Body of pancreas (tissue), 4 donors: ENCODE results near the gene ATP2B2. TPM values are rescaled to one million over a fixed set of nuclear protein-coding genes. Genes with fewer than 3 reads are reported as not detected.

Experiments
- ATAC-seq: fragments of 150-250 bp; one replicate; pipeline ENCODE4 v1.9.1; 2016
- DNase-seq, 4 donors: peaks; one replicate each; pipeline ENCODE4 v3.0.0-alpha.2; 2019
- H3K27ac ChIP-seq, 4 donors: fragments of 200-600 bp; sonication (generic); 1 replicate in 3 of 4; 2 replicates in 1 of 4; pipeline versions ENCODE4 v1.5.1 to v1.6.1; 2016 to 2019; ENCODE audit warnings: mild to moderate bottlenecking in 1 of 4, mixed read lengths in 1 of 4, moderate library complexity in 1 of 4
- H3K27me3 ChIP-seq, 2 donors: fragments of 200-600 bp; sonication (generic); one replicate each; pipeline ENCODE4 v1.6.0; 2016; ENCODE audit warnings: mild to moderate bottlenecking in 1 of 2
- H3K36me3 ChIP-seq, 2 donors: fragments of 200-600 bp; sonication (generic); replicated peaks in 1 of 2; 2 replicates each; pipeline ENCODE4 v1.5.1; 2016; ENCODE audit warnings: low read depth in 2 of 2; ENCODE audit not compliant: insufficient read depth in 1 of 2
- H3K4me1 ChIP-seq: fragments of 200-600 bp; sonication (generic); one replicate; pipeline ENCODE4 v1.6.0; 2016
- H3K4me3 ChIP-seq, 2 donors: fragments of 200-600 bp; sonication (generic); 1 replicate in 1 of 2; 2 replicates in 1 of 2; pipeline ENCODE4 v1.5.1; 2016 to 2019
- H3K9me3 ChIP-seq, 3 donors: fragments of 200-600 bp; sonication (generic); 1 replicate in 2 of 3; 2 replicates in 1 of 3; pipeline ENCODE4 v1.5.1; 2016
- POLR2A ChIP-seq, 3 donors: fragments of 450-650 bp; IDR thresholded peaks; one replicate each; pipeline ENCODE4 v1.6.1; 2016; ENCODE audit warnings: antibody characterized with exemption in 3 of 3, mild to moderate bottlenecking in 2 of 3
- WGBS, 2 donors: methylation state at CpG; one replicate each; pipeline ENCODE4 v1.1.5; 2017; 5-methylcytosine and 5-hydroxymethylcytosine counted together
- intact Hi-C: fragments of 100-400 bp; cut with DNase I; formaldehyde crosslinking; loops from one replicate; pipeline ENCODE4 v1.15.1; 2023
- total RNA-seq, 2 donors: library from RNA; depleted of rRNA; stranded (reverse); fragments of >200 nt; gene quantifications; one replicate each; pipeline ENCODE4 v1.1.0, GENCODE V29; 2016
- TF ChIP-seq, protein P1 (sequence below), 7 experiments: fragments of 450-650 bp in 4 of 7; fragments of 200-600 bp in 3 of 7; sonication (generic) in 3 of 7; IDR thresholded peaks; one replicate each; pipeline ENCODE4 v1.5.1; 2016 to 2019; ENCODE audit warnings: antibody characterized with exemption in 7 of 7

ATP2B2 gene
- total RNA-seq, 2 donors from 2014 or later: 0.52 TPM; not detected in 1

DNA sequence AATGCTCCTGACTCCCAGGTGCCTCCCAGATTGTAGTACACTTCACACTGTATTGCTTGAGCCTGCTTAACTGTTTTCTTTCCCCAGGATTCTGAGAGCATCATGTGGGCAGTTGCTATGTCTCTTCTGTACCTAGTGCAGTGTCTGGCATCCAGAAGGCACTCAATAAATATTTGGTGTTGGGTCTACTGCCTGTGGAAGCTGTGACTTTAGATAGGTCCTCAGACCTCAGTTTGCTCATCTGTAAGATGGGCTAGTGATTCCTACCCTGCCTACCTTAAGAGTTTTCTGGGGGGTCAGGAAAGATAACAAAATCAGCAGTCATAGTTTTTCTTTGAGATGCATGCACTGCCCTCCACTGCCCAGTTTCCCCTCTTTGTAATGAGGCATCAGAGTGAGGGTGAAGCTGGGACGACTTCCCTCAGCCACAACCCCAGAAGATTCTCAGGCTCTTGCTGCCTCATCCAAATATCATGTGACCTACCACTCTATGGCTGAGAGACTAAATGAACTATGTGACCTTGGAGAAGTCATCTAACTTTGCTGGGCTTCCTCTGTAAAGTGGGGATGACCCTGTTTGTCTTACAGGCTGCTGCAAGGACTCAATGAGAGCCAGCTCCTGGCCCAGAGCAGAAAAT, 50.4 kb downstream of the ATP2B2 start:
- no peaks in the 10 kb centered on the region for H3K9me3 ChIP-seq
- H3K27ac ChIP-seq: no peak overlapping the region
- DNase-seq (no peak), ATAC-seq (no peak)
- H3K4me1 ChIP-seq: no peaks in the 10 kb centered on the region
- TF ChIP-seq POLR2A (IDR thresholded peaks at IDR 0.05): no peak
- TF ChIP-seq, protein P1, sequence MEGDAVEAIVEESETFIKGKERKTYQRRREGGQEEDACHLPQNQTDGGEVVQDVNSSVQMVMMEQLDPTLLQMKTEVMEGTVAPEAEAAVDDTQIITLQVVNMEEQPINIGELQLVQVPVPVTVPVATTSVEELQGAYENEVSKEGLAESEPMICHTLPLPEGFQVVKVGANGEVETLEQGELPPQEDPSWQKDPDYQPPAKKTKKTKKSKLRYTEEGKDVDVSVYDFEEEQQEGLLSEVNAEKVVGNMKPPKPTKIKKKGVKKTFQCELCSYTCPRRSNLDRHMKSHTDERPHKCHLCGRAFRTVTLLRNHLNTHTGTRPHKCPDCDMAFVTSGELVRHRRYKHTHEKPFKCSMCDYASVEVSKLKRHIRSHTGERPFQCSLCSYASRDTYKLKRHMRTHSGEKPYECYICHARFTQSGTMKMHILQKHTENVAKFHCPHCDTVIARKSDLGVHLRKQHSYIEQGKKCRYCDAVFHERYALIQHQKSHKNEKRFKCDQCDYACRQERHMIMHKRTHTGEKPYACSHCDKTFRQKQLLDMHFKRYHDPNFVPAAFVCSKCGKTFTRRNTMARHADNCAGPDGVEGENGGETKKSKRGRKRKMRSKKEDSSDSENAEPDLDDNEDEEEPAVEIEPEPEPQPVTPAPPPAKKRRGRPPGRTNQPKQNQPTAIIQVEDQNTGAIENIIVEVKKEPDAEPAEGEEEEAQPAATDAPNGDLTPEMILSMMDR (IDR thresholded peaks at IDR 0.05): no peak
- intact Hi-C loops: no loop called here
- no peaks in the 10 kb centered on the region for H3K36me3 ChIP-seq
- H3K27me3 ChIP-seq: no peaks in the 10 kb centered on the region
- no peak overlapping the region for H3K4me3 ChIP-seq
- WGBS, 2 donors: 0 to 21% methylated on average over 1 of the region's 1 CpG

DNA sequence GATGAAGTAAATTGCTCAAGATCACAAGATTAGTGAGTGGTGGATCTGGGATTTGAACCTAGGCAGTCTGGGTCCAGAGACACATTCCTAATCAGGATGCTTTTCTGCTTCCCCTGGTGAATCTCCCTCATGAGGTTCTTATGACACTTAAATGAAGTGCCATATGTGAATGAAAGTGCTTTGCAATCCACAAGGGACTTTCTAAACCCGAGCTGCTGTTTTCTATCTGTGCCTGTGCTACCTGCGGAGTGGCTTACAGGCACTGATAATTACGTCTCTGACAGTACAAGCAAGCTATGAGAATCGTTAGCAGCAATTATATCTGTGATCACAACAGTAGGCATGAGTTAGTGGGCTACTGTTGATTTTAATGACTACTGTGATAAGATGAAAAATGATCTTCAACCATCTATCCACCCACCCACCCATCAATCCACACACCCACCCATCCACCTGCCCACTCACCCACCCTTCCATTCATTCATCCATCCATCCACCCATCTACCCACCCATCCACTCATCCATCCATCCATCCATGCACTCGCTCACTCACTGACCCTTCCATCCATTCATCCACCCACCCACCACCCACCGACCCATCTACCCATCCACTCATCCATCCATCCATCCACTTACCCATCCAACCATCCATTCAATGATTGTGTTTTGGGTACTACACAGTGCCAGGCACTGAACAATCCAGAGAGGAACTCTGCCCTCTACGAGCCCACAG, 51.8 kb downstream of the ATP2B2 start:
- Histone ChIP-seq H3K36me3 (no peaks in the 10 kb centered on the region), H3K27ac (no peak overlapping the region), H3K4me3 (no peak overlapping the region), H3K9me3 (no peaks in the 10 kb centered on the region), H3K4me1 (no peaks in the 10 kb centered on the region), H3K27me3 (no peaks in the 10 kb centered on the region)
- DNase-seq (no peak), ATAC-seq (no peak)
- intact Hi-C loops: no loop called here
- 42 to 45% methylated on average over 7 of the region's 7 CpGs for WGBS, 2 donors
- no peak for TF ChIP-seq POLR2A (IDR thresholded peaks at IDR 0.05)
- TF ChIP-seq, protein P1 (IDR thresholded peaks at IDR 0.05): no peak

DNA sequence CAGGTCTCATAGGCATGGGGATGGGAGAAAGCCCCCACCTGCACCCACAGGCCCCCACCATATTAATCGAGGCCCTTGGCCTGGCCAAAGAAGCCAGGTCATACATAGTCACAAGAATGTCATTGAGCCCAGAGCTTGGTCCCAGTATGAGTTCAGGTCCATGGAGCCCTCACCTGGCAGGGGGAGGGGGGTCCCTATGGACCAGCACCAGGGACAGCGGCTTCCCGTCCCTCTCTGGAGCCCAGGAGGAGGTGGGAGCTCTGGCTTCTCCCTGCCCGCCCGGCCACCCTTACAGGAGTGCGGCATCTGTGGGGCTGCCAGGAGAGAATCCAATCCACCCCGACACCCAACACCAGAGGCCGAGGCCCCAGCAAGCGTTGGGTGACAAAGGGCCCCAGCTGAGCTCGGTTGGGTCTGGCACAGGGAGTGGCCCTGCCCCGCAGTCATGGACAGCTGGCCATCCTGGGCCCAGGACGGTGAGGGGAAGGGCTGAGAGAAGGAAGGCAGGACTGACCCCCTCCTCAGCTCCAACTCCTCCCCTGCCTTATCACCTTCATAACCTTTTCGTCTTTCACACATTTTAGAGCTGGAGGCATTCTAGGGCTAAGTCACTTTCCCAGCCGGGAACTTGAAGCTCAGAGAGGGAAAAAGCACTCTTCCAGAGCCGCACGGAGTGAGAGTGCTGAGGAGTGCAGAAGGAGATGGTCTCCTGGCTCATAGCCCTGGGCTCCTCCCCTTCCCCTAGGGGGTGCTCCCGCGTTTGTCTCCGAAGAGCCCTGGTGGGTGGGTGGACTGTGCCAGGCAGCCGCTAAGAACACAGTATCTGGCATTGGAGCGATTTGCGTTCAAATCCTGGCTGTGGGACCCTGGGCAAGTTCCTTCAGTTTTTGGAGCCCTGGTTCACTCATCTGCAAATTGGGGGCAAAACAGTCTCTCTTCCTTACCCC, 54.6 kb downstream of the ATP2B2 start:
- Histone ChIP-seq H3K27me3 (no peaks in the 10 kb centered on the region), H3K9me3 (no peaks in the 10 kb centered on the region), H3K4me3 (no peak overlapping the region), H3K36me3 (no peaks in the 10 kb centered on the region), H3K4me1 (no peaks in the 10 kb centered on the region), H3K27ac (no peak overlapping the region)
- WGBS, 2 donors: 45 to 54% methylated on average over 14 to 22 of the region's 22 CpGs
- ATAC-seq (no peak), DNase-seq (no peak)
- intact Hi-C loops: no loop called here
- TF ChIP-seq POLR2A (IDR thresholded peaks at IDR 0.05): no peak
- TF ChIP-seq, protein P1 (IDR thresholded peaks at IDR 0.05): no peak

DNA sequence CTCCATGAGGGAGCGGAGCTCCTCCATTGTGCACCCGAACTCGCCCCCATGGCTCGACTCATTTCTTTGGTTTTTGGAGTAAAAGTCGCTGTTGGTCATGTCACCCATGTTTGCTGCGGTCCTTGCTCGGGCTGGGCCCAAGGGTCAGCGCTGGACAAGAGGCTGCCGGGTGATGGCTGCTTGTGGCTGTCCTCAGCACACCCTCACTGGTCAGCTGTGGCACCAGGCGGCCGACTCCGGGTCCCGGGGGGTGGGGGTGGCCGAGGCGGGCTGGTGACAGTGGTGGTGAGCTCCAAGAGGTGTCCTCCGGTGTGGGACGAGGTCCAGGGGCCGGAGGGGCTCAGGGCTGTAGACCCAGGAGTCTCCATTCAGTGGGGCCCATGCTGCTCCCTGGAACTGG, 56.0 kb downstream of the ATP2B2 start:
- no peaks in the 10 kb centered on the region for H3K27me3 ChIP-seq
- TF ChIP-seq POLR2A (IDR thresholded peaks at IDR 0.05): no peak
- TF ChIP-seq, protein P1 (IDR thresholded peaks at IDR 0.05): no peak
- 79 to 84% methylated on average over 6 to 17 of the region's 18 CpGs for WGBS, 2 donors
- no peak overlapping the region for H3K27ac ChIP-seq
- H3K4me3 ChIP-seq: no peak overlapping the region
- no peaks in the 10 kb centered on the region for H3K4me1 ChIP-seq
- ATAC-seq: no peak
- intact Hi-C loops: no loop called here
- H3K9me3 ChIP-seq: no peaks in the 10 kb centered on the region
- no peaks in the 10 kb centered on the region for H3K36me3 ChIP-seq
- DNase-seq: no peak
